Ovary (tissue), 9 donors: Measurements from ENCODE around the gene SPSB1. TPM values are rescaled to one million over a fixed set of nuclear protein-coding genes. Genes with fewer than 3 reads are reported as not detected.

ENCODE experiments used
- DNase-seq, 5 donors: peaks; one replicate each; pipeline ENCODE4 v3.0.0-alpha.2; 2019 to 2020
- H3K27ac ChIP-seq, 2 donors: fragments of 200-600 bp; one replicate each; pipeline versions ENCODE4 v1.5.1 to v1.8.0; 2019 to 2022
- H3K27me3 ChIP-seq: fragments of 200-600 bp; one replicate; pipeline ENCODE4 v1.8.0; 2022
- H3K36me3 ChIP-seq: fragments of 200-600 bp; sonication (generic); one replicate; pipeline ENCODE4 v1.5.1; 2019
- H3K4me1 ChIP-seq: one replicate; pipeline ENCODE4 v1.8.1; 2013; ENCODE audit warnings: mild to moderate bottlenecking, moderate library complexity; ENCODE audit not compliant: insufficient read depth
- H3K4me3 ChIP-seq: fragments of 200-600 bp; sonication (generic); one replicate; pipeline ENCODE4 v1.5.1; 2017
- H3K9me3 ChIP-seq, 2 donors: fragments of 200-600 bp in 1 of 2; sonication (generic) in 1 of 2; one replicate each; pipeline versions ENCODE4 v1.5.1 to v1.8.1; 2013 to 2019; ENCODE audit warnings: mild to moderate bottlenecking in 1 of 2, moderate library complexity in 1 of 2
- EP300 ChIP-seq: sonication (generic); formaldehyde crosslinking; IDR thresholded peaks from one replicate; pipeline ENCODE4 v1.6.1; 2017; ENCODE audit warnings: antibody characterized with exemption
- POLR2A ChIP-seq: fragments of 450-650 bp; IDR thresholded peaks from one replicate; pipeline ENCODE4 v1.6.1; 2017; ENCODE audit warnings: antibody characterized with exemption, mild to moderate bottlenecking, moderate library complexity
- WGBS, 3 donors: extraction: QIAGEN DNeasy Blood & Tissue Kit in 1 of 3; methylation state at CpG; one replicate each; pipeline versions ENCODE4 v1.1.5 to v1.1.7; 2013 to 2017; 5-methylcytosine and 5-hydroxymethylcytosine counted together
- intact Hi-C, 4 donors: fragments of 100-400 bp; cut with DNase I; formaldehyde crosslinking; loops; one replicate each; pipeline versions ENCODE4 v1.11.0 to v1.15.1; 2022 to 2023
- polyA plus RNA-seq, 2 donors: library from polyadenylated mRNA; stranded (reverse); fragments of 200-250 nt in 1 of 2; fragments of 350-450 nt in 1 of 2; fragmentation: Illumina TruSeq in 1 of 2; extraction: RNeasy Lipid Tissue Mini Kit (QIAGEN cat#74804) in 1 of 2; gene quantifications; one replicate each; pipeline ENCODE4 v1.2.3, GENCODE V29; 2013 to 2014
- total RNA-seq, 7 donors: library from RNA; depleted of rRNA in 2 of 7; stranded (reverse); fragments of >200 nt in 2 of 7; fragmentation: NEBNext Ultra II Directional in 3 of 7; extraction: Animal tissue kit (Norgen Biotek cat#: 25700) in 3 of 7; gene quantifications; one replicate each; pipeline versions ENCODE4 v1.1.0 to v1.2.4, GENCODE V29; 2016 to 2023
- TF ChIP-seq, protein P1 (sequence below), 3 donors: fragments of 450-650 bp in 2 of 3; fragments of 200-600 bp in 1 of 3; IDR thresholded peaks; one replicate each; pipeline versions ENCODE4 v1.5.1 to v1.8.0; 2016 to 2022; ENCODE audit warnings: antibody characterized with exemption in 3 of 3, mild to moderate bottlenecking in 1 of 3
- donor health status: DM: no; HTN: no; CAD: no; lungs with moderate emphysema.
- donor health status: DM: no; HTN: no; CAD: no.
- donor health status: Bipolar disorder and iron deficiency.
- donor health status: DM: yes; HTN: yes; CAD: no.
- donor health status: DM: no; HTN: no; CAD: no.
- donor health status: DM: yes; HTN: yes; CAD: no.

SPSB1 gene
- total and polyA plus RNA-seq, 9 donors, result 20.4 to 69.6 (median 34.4) TPM

DNA sequence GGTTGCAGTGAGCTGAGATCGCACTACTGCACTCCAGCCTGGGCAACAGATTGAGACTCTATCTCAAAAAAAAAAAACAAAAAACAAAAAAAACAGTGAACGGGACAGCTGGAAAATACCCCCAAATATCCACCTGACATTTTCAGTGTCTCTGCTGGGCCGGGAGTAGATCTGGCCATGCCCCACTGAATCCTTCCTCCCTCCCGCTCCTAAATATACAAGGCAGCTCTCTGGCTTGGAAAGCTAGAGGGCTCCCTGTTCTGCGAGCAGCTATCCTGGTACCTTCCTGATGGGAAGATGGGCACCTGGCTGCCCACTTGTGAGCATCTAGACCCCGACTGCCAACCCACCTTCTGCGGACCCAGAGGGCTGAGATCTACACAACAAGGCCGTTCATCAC, 21.4 kb downstream of the SPSB1 start:
- Histone ChIP-seq H3K4me3 (no peak overlapping the region), H3K27me3 (no peaks in the 10 kb centered on the region), H3K9me3 (no peaks in the 10 kb centered on the region), H3K36me3 (no peaks in the 10 kb centered on the region), H3K27ac (no peak overlapping the region), H3K4me1 (peaks cover 38% of the 10 kb centered on the region)
- TF ChIP-seq EP300 (no peak), POLR2A (no peak)
- TF ChIP-seq, protein P1, sequence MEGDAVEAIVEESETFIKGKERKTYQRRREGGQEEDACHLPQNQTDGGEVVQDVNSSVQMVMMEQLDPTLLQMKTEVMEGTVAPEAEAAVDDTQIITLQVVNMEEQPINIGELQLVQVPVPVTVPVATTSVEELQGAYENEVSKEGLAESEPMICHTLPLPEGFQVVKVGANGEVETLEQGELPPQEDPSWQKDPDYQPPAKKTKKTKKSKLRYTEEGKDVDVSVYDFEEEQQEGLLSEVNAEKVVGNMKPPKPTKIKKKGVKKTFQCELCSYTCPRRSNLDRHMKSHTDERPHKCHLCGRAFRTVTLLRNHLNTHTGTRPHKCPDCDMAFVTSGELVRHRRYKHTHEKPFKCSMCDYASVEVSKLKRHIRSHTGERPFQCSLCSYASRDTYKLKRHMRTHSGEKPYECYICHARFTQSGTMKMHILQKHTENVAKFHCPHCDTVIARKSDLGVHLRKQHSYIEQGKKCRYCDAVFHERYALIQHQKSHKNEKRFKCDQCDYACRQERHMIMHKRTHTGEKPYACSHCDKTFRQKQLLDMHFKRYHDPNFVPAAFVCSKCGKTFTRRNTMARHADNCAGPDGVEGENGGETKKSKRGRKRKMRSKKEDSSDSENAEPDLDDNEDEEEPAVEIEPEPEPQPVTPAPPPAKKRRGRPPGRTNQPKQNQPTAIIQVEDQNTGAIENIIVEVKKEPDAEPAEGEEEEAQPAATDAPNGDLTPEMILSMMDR (IDR thresholded peaks at IDR 0.05), result no peak
- WGBS, 3 donors, result 35 to 63% (median 41%) methylated on average over 8 of the region's 8 CpGs
- DNase-seq, result no peak
- intact Hi-C loops, result no loop called here

DNA sequence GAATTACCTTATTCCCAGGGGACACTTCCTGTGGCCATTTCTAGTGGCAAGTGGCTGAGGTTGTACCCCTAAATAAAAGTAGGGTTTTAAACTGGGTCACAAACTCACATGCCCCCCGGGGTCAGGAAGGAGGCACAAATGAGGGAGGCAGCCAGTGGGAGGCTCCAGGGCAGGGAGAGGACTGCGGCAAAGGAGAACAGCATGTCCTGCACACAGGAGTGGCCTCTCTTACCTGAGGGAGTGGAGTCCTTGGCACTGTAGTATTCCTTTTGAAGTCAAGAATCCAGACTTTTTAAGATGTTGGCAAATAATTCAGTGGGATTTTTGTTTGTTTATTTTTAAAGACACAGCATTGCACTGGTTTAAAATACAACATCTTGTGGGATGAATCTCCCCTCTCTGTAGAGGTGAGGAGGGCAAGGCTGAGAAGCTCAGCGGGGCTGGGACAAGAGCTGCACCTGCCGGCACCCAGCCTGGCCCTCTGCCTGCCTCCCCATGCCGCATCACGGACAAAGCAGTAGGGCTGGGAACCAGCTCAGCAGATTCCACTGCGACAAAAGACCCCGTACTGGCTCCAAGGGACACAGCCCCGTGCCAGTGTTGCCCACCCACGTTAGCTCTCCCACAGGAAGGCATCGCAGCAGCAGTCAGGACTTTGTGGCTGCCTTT, 22.2 kb downstream of the SPSB1 start:
- no peak for DNase-seq
- no peaks in the 10 kb centered on the region for H3K9me3 ChIP-seq
- no peaks in the 10 kb centered on the region for H3K27me3 ChIP-seq
- H3K4me1 ChIP-seq, result peaks cover 45% of the 10 kb centered on the region
- intact Hi-C loops, result no loop called here
- H3K4me3 ChIP-seq, result no peak overlapping the region
- no peak for TF ChIP-seq POLR2A
- TF ChIP-seq, protein P1 (IDR thresholded peaks at IDR 0.05), result no peak
- TF ChIP-seq EP300, result no peak
- H3K36me3 ChIP-seq, result no peaks in the 10 kb centered on the region
- H3K27ac ChIP-seq, result peak overlapping the region in 1 of 2 donors; percentile 1
- 63 to 70% (median 68%) methylated on average over 11 of the region's 11 CpGs for WGBS, 3 donors

DNA sequence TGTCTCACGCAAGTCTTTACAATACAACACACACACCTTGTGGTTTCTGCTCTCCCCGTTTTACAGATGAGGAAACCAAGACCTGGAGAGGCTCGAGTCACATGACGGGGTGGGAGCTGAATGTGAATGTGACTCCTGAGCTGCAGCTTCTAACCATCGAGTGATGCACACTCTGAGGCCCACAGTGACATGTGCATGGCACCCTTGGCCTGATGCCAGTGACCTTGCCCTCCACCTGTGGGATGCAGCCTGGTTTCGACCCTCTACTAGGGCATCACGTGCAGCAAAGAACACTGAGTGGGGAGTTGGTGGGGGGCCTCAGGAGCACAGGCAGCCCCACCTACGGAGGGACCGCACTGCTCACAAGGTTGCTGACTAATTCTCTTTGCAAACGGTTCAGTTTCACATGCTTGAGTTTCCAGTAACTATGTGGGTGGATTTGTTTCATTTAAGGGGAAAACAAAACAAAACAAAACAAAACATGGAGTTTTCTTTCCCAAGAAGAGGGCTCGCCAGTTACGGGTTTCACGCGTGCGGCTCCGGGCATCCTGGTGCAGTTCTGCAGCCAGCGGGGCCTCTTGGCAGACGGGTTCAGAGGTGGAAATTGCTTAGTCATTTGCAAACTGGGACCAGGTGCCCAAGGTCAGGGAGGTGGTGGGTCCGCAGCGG, 22.9 kb downstream of the SPSB1 start:
- Histone ChIP-seq H3K4me3 (no peak overlapping the region), H3K27me3 (no peaks in the 10 kb centered on the region)

DNA sequence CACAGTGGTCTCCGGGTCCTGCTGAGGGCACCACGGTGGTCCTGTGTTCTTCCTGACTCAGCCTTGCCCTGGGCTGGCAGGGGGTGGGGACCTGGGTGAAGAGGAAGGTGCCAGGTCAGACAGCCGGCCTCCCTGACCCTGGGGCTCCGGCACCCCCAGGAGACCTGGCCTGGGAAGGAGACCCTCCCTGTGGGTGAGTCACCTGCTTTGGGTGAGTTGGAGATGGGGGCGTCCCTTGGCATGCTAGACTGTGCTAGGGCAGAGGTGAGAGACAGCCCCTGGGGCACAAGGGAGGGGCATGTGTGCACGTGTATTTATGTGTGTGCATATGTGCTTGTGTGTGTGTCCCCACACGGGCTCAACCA, 23.4 kb downstream of the SPSB1 start:
- intact Hi-C loops, result no loop called here
- TF ChIP-seq, protein P1 (IDR thresholded peaks at IDR 0.05), result no peak
- no peak for TF ChIP-seq POLR2A
- TF ChIP-seq EP300, result no peak
- peak overlapping the region in 1 of 2 donors; percentile 1 for H3K27ac ChIP-seq
- H3K4me3 ChIP-seq, result no peak overlapping the region
- DNase-seq, result no peak
- no peaks in the 10 kb centered on the region for H3K9me3 ChIP-seq
- no peaks in the 10 kb centered on the region for H3K36me3 ChIP-seq
- no peaks in the 10 kb centered on the region for H3K27me3 ChIP-seq
- H3K4me1 ChIP-seq, result peaks cover 53% of the 10 kb centered on the region
- 32 to 53% (median 36%) methylated on average over 7 of the region's 7 CpGs for WGBS, 3 donors

More for the DNA sequence above, 22.9 kb downstream of the SPSB1 start:
- 18 to 37% (median 24%) methylated on average over 19 to 20 of the region's 20 CpGs for whole genome bisulfite sequencing, 3 donors
- H3K4me1 ChIP-seq, result peaks cover 51% of the 10 kb centered on the region
- H3K9me3 ChIP-seq, result no peaks in the 10 kb centered on the region
- H3K27ac ChIP-seq, result peak overlapping the region in 1 of 2 donors; percentile 1
- TF ChIP-seq POLR2A, result no peak
- TF ChIP-seq, protein P1 (IDR thresholded peaks at IDR 0.05), result no peak
- TF ChIP-seq EP300, result no peak
- DNase-seq, result peak in 3 of 5 donors; percentile 58 to 70 (median 64)
- H3K36me3 ChIP-seq, result no peaks in the 10 kb centered on the region
- intact Hi-C loops, result no loop called here
